HG03066 (cell line): ENCODE data around the gene TMEM50B.
"Not testable (repeated sequence)": the region's sequence is repeated elsewhere in the genome, so short reads cannot be mapped to it uniquely, and the experiment has no call there.

Source experiments
- ATAC-seq: cut with Tn5 transposase; IDR thresholded peaks from one replicate; pipeline ENCODE4 v1.9.1; 2021; ENCODE audit warnings: low read depth; ENCODE audit not compliant: unreplicated experiment

The TMEM50B gene

GRCh38 chr21:33433001-33433400 is 46.8 kb downstream of the TMEM50B start:
- no peak for ATAC-seq

- no peak for ATAC-seq
These were observed 47.3 kb downstream of the TMEM50B start for GRCh38 chr21:33432496-33432895.

- ATAC-seq, result no peak
These were observed 48.9 kb downstream of the TMEM50B start for GRCh38 chr21:33430858-33431257.

GRCh38 chr21:33428669-33429068 is 51.1 kb downstream of the TMEM50B start:
- ATAC-seq, result no peak

- ATAC-seq, result no peak
These were observed 52.7 kb downstream of the TMEM50B start for GRCh38 chr21:33427051-33427450.

GRCh38 chr21:33425825-33426224 is 53.9 kb downstream of the TMEM50B start:
- no peak for ATAC-seq

GRCh38 chr21:33424214-33424613 is 55.6 kb downstream of the TMEM50B start:
- no peak for ATAC-seq

GRCh38 chr21:33421713-33422393 is 57.9 kb downstream of the TMEM50B start:
- ATAC-seq, result no peak

GRCh38 chr21:33419538-33420123 is 60.1 kb downstream of the TMEM50B start:
- no peak for ATAC-seq

- ATAC-seq, result no peak
These were observed 61.1 kb downstream of the TMEM50B start for GRCh38 chr21:33418691-33419090.

GRCh38 chr21:33414926-33415325 is 64.8 kb downstream of the TMEM50B start:
- ATAC-seq, result no peak

GRCh38 chr21:33414068-33414467 is 65.7 kb downstream of the TMEM50B start:
- no peak for ATAC-seq

GRCh38 chr21:33412832-33413519 is 66.8 kb downstream of the TMEM50B start:
- peak; percentile 62 for ATAC-seq

GRCh38 chr21:33412439-33412831 is 67.3 kb downstream of the TMEM50B start:
- ATAC-seq, result not testable (repeated sequence)

- ATAC-seq, result no peak
These were observed 67.8 kb downstream of the TMEM50B start for GRCh38 chr21:33411949-33412430.

GRCh38 chr21:33406493-33406892 is 73.3 kb downstream of the TMEM50B start:
- ATAC-seq, result no peak

GRCh38 chr21:33403786-33404585 is 75.8 kb downstream of the TMEM50B start:
- no peak for ATAC-seq

- ATAC-seq, result no peak
These were observed 76.5 kb downstream of the TMEM50B start, which contains the start of gene IFNGR2 for GRCh38 chr21:33403128-33403785. TSS of gene IFNGR2 (plus strand) at chr21:33403413. CDS start at chr21:33403544, 131 bp downstream.

- ATAC-seq, result no peak
These were observed 77.5 kb downstream of the TMEM50B start for GRCh38 chr21:33402001-33402979.
